Neuronal stem cell (in vitro differentiated cells): ENCODE measurements around the gene TMEM129.

ENCODE experiments used
- DNase-seq: peaks from one replicate; pipeline ENCODE4 v3.0.0-alpha.2; 2013; ENCODE audit warnings: low spot score
- H2AFZ ChIP-seq: one replicate; pipeline ENCODE4 v1.6.1; 2013; ENCODE audit warnings: mild to moderate bottlenecking, low read length, inconsistent platforms
- H2AK5ac ChIP-seq: 2 replicates; pipeline ENCODE4 v1.6.1; 2013; ENCODE audit warnings: low read depth, mild to moderate bottlenecking, inconsistent platforms, low read length, moderate library complexity, mixed read lengths
- H2BK120ac ChIP-seq: 2 replicates; pipeline ENCODE4 v1.6.1; 2013; ENCODE audit warnings: low read depth, mild to moderate bottlenecking, inconsistent platforms, low read length, moderate library complexity, mixed read lengths
- H2BK12ac ChIP-seq: one replicate; pipeline ENCODE4 v1.6.1; 2013; ENCODE audit warnings: low read length, inconsistent platforms
- H2BK15ac ChIP-seq: 2 replicates; pipeline ENCODE4 v1.6.1; 2013; ENCODE audit warnings: mild to moderate bottlenecking, low read length, inconsistent platforms, mixed read lengths
- H2BK5ac ChIP-seq: one replicate; pipeline ENCODE4 v1.6.1; 2013; ENCODE audit warnings: inconsistent platforms, mild to moderate bottlenecking, low read length, moderate library complexity
- H3K14ac ChIP-seq: one replicate; pipeline ENCODE4 v1.6.1; 2013; ENCODE audit warnings: low read length, inconsistent platforms
- H3K18ac ChIP-seq: 2 replicates; pipeline ENCODE4 v1.6.1; 2013; ENCODE audit warnings: low read length, inconsistent platforms
- H3K23ac ChIP-seq: 2 replicates; pipeline ENCODE4 v1.6.1; 2013; ENCODE audit warnings: low read depth, mild to moderate bottlenecking, mixed read lengths, low read length, inconsistent platforms; ENCODE audit not compliant: poor library complexity
- H3K27ac ChIP-seq: replicated peaks from 3 replicates; pipeline ENCODE4 v1.5.1; 2013; ENCODE audit warnings: low read length, inconsistent platforms
- H3K27me3 ChIP-seq, 3 experiments: 2 replicates each; pipeline ENCODE4 v1.6.1; 2013; ENCODE audit warnings: low read length in 3 of 3, mild to moderate bottlenecking in 2 of 3, inconsistent platforms in 1 of 3, low read depth in 1 of 3, mixed read lengths in 1 of 3, moderate library complexity in 1 of 3; ENCODE audit not compliant: control insufficient read depth in 3 of 3, insufficient read depth in 3 of 3
- H3K36me3 ChIP-seq, 2 donors: replicated peaks in 1 of 2; 2 replicates each; pipeline ENCODE4 v1.6.1; 2013; ENCODE audit warnings: low read length in 2 of 2; ENCODE audit not compliant: control insufficient read depth in 2 of 2, insufficient read depth in 2 of 2
- H3K4ac ChIP-seq: 2 replicates; pipeline ENCODE4 v1.6.1; 2013; ENCODE audit warnings: inconsistent platforms, mild to moderate bottlenecking, low read length, moderate library complexity
- H3K4me1 ChIP-seq, 2 donors: 1 replicate in 1 of 2; 2 replicates in 1 of 2; pipeline ENCODE4 v1.6.1; 2013; ENCODE audit warnings: low read length in 2 of 2, low read depth in 1 of 2; ENCODE audit not compliant: control insufficient read depth in 2 of 2, insufficient read depth in 1 of 2
- H3K4me2 ChIP-seq: one replicate; pipeline ENCODE4 v1.6.1; 2013; ENCODE audit warnings: mild to moderate bottlenecking, low read length, inconsistent platforms; ENCODE audit not compliant: insufficient read depth, poor library complexity, severe bottlenecking
- H3K4me3 ChIP-seq, 2 donors: 2 replicates each; pipeline ENCODE4 v1.5.1; 2013; ENCODE audit warnings: low read length in 2 of 2, mild to moderate bottlenecking in 2 of 2, inconsistent platforms in 1 of 2, moderate library complexity in 1 of 2
- H3K79me1 ChIP-seq: one replicate; pipeline ENCODE4 v1.6.1; 2013; ENCODE audit warnings: low read depth, mild to moderate bottlenecking, inconsistent platforms, low read length, moderate library complexity
- H3K9ac ChIP-seq: one replicate; pipeline ENCODE4 v1.6.1; 2013; ENCODE audit warnings: mild to moderate bottlenecking, low read depth, low read length, inconsistent platforms; ENCODE audit not compliant: poor library complexity
- H3K9me3 ChIP-seq, 2 donors: replicated peaks in 1 of 2; 2 replicates each; pipeline versions ENCODE3 to v1.6.1; 2013; ENCODE audit warnings: low read length in 2 of 2, mild to moderate bottlenecking in 2 of 2, inconsistent platforms in 1 of 2, low read depth in 1 of 2, mixed read lengths in 1 of 2, moderate library complexity in 1 of 2; ENCODE audit not compliant: control insufficient read depth in 2 of 2, insufficient read depth in 1 of 2
- H4K8ac ChIP-seq: one replicate; pipeline ENCODE4 v1.6.1; 2013; ENCODE audit warnings: low read depth, mild to moderate bottlenecking, inconsistent platforms, low read length, moderate library complexity
- H4K91ac ChIP-seq: one replicate; pipeline ENCODE4 v1.6.1; 2013; ENCODE audit warnings: low read length, low read depth, mild to moderate bottlenecking, inconsistent platforms; ENCODE audit not compliant: poor library complexity
- WGBS, 2 donors: extraction: QIAGEN DNeasy Blood & Tissue Kit; methylation state at CpG; one replicate each; pipeline ENCODE4 v1.1.7; 2013; ENCODE audit warnings: missing lambda C conversion rate in 2 of 2, mixed read lengths in 1 of 2; ENCODE audit not compliant: insufficient read length in 2 of 2, insufficient replicate concordance in 1 of 2; ENCODE audit errors: extremely low coverage in 2 of 2; 5-methylcytosine and 5-hydroxymethylcytosine counted together

TMEM129 gene

DNA sequence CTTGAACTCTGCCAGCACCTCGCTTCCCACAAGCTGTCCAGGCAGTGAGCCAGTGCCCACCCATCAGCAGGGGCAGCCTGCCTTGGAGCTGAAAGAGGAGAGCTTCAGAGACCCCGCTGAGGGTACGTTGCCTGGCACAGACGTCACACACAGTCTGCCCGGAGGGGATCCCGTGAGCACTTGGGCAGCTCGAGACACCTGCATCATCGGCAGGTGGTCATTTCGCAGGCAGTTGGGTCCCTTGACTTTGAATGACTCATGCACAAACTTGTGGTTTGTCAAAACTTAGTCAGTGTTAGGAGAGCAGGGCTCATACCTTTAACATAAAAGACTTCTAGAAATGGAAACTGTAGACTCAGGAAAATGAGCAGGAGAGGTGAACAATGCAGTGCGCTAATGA is 10.1 kb upstream of the TMEM129 start:
- H3K27me3 ChIP-seq, result no peaks in the 10 kb centered on the region
- WGBS, 2 donors, result no CpG with 5 or more reads among the region's 10 CpGs
- H4K8ac ChIP-seq, result peak overlapping the region; percentile 57
- H3K4me3 ChIP-seq, result no peak overlapping the region
- H2BK120ac ChIP-seq, result no peak overlapping the region
- H2BK12ac ChIP-seq, result no peak overlapping the region
- no peak overlapping the region for H2AFZ ChIP-seq
- peaks cover 22% of the 10 kb centered on the region for H3K79me1 ChIP-seq
- no peak overlapping the region for H2AK5ac ChIP-seq
- no peak overlapping the region for H4K91ac ChIP-seq
- H3K4me1 ChIP-seq, result peaks cover 0 to 2% of the 10 kb centered on the region in 2 donors
- H3K36me3 ChIP-seq, result peaks cover 80 to 98% of the 10 kb centered on the region in 2 donors
- no peak overlapping the region for H3K4ac ChIP-seq
- peak overlapping the region; percentile 56 for H3K9ac ChIP-seq
- no peak overlapping the region for H2BK15ac ChIP-seq
- DNase-seq, result no peak
- H3K14ac ChIP-seq, result no peak overlapping the region
- no peak overlapping the region for H3K4me2 ChIP-seq
- no peak overlapping the region for H3K27ac ChIP-seq
- no peak overlapping the region for H2BK5ac ChIP-seq
- H3K23ac ChIP-seq, result peak overlapping the region; percentile 69
- H3K18ac ChIP-seq, result no peak overlapping the region
- peaks cover under 1 to 4% of the 10 kb centered on the region in 2 donors for H3K9me3 ChIP-seq

DNA sequence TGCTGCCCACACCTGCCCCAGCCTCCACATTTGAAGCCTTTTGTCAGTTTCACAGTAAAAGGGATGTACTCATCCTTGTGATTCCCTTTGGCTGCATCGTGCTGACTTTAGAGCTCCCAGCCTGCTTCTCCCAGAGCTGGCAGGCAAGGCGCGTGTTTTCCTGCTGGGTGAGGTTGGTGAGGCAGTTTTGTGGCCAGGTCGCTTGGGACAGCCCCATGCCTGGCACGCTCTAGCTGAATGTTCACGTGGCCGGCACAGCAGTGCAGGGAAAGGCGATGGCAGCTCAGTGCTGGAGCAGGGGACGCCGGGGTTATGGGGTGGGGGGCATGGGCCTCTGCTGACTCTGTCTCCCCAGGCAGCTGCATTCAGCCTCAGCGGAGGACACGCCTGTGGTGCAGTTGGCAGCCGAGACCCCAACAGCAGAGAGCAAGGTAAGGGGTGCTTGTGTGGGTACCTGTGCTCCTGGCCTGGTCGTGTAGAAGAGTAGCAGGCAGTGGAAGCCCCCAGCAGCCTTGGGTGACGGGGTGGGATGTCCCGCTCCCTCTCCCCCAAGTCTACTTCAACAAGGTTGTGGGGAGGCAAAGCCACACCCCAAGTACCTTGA is 9.5 kb upstream of the TMEM129 start:
- Histone ChIP-seq H3K4ac (no peak overlapping the region), H3K18ac (peak overlapping the region; percentile 46), H4K91ac (no peak overlapping the region), H2BK120ac (no peak overlapping the region), H3K4me2 (no peak overlapping the region), H3K9ac (peak overlapping the region; percentile 56), H3K23ac (peak overlapping the region; percentile 69), H2AFZ (no peak overlapping the region), H3K9me3 (peaks cover 0 to 2% of the 10 kb centered on the region in 2 donors), H3K27me3 (no peaks in the 10 kb centered on the region), H2BK5ac (no peak overlapping the region), H2AK5ac (no peak overlapping the region), H3K36me3 (peaks cover 79 to 98% of the 10 kb centered on the region in 2 donors), H3K27ac (no peak overlapping the region), H3K4me1 (peaks cover 0 to 5% of the 10 kb centered on the region in 2 donors), H2BK12ac (peak overlapping the region; percentile 17), H4K8ac (peak overlapping the region; percentile 57), H3K79me1 (peaks cover 22% of the 10 kb centered on the region), H3K14ac (no peak overlapping the region), H2BK15ac (no peak overlapping the region), H3K4me3 (no peak overlapping the region)
- DNase-seq, result no peak
- no CpG with 5 or more reads among the region's 16 CpGs for WGBS, 2 donors

GRCh38 chr4:1728061-1728980 is 7.2 kb upstream of the TMEM129 start:
- DNase-seq, result no peak
- Histone ChIP-seq H2AFZ (no peak overlapping the region), H3K14ac (no peak overlapping the region), H3K9ac (peak overlapping the region; percentile 34), H4K8ac (no peak overlapping the region), H3K27me3 (no peaks in the 10 kb centered on the region), H3K9me3 (no peaks in the 10 kb centered on the region), H4K91ac (no peak overlapping the region), H3K23ac (no peak overlapping the region), H2BK5ac (no peak overlapping the region), H2BK15ac (no peak overlapping the region), H3K4me2 (no peak overlapping the region), H2AK5ac (no peak overlapping the region), H3K4ac (no peak overlapping the region), H3K4me1 (peaks cover 0 to 5% of the 10 kb centered on the region in 2 donors), H2BK120ac (no peak overlapping the region), H3K27ac (no peak overlapping the region), H3K18ac (no peak overlapping the region), H3K36me3 (peaks cover 76 to 98% of the 10 kb centered on the region in 2 donors), H3K79me1 (peaks cover 25% of the 10 kb centered on the region), H2BK12ac (no peak overlapping the region), H3K4me3 (no peak overlapping the region)
- no CpG with 5 or more reads among the region's 31 CpGs for WGBS, 2 donors
